Measurements from ENCODE around the gene MKLN1. TPM values are rescaled to one million over a fixed set of nuclear protein-coding genes. Genes with fewer than 3 reads are reported as not detected.

The MKLN1 gene
- polyA plus RNA-seq, 1 of the 3 experiments (the other 2 are of a cell fraction) = 11.0 TPM

DNA sequence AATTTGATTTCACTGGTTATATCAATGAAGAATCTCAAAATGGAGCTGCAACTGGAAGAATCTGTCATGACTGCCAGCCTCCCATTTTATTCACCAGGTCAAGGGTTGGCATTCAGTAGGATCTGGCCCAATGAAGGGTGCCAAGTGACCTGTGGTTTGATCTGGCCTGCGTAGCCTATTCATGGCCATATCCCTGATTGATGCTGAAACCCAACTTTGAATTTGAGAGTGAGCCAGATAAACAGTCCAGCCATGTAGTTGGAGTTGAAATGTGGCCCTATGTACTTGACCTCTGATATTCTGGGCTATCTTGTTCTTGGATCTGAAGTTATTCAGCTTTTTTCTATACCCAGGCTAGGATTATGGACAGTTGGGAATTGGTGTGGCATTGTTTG, 1.5 kb downstream of the MKLN1 start (continued):
- TF ChIP-seq JUND (IDR thresholded peaks at IDR 0.05) (no peak), RCOR1 (IDR thresholded peaks at IDR 0.05; ENCODE audit: low read length) (no peak), GATA2 (CRISPR knock-in tag; IDR thresholded peaks at IDR 0.05) (no peak), TEAD4 (IDR thresholded peaks at IDR 0.05; ENCODE audit: borderline replicate concordance, insufficient read depth) (no peak), SIN3A (IDR thresholded peaks at IDR 0.05; ENCODE audit: borderline replicate concordance, low read depth, low read length) (no peak), ELF1 (IDR thresholded peaks at IDR 0.05) (no peak)
- TF ChIP-seq, protein P1, sequence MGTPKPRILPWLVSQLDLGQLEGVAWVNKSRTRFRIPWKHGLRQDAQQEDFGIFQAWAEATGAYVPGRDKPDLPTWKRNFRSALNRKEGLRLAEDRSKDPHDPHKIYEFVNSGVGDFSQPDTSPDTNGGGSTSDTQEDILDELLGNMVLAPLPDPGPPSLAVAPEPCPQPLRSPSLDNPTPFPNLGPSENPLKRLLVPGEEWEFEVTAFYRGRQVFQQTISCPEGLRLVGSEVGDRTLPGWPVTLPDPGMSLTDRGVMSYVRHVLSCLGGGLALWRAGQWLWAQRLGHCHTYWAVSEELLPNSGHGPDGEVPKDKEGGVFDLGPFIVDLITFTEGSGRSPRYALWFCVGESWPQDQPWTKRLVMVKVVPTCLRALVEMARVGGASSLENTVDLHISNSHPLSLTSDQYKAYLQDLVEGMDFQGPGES (IDR thresholded peaks at IDR 0.05; ENCODE audit: low read depth, low read length) = no peak
- TF ChIP-seq, protein P2, sequence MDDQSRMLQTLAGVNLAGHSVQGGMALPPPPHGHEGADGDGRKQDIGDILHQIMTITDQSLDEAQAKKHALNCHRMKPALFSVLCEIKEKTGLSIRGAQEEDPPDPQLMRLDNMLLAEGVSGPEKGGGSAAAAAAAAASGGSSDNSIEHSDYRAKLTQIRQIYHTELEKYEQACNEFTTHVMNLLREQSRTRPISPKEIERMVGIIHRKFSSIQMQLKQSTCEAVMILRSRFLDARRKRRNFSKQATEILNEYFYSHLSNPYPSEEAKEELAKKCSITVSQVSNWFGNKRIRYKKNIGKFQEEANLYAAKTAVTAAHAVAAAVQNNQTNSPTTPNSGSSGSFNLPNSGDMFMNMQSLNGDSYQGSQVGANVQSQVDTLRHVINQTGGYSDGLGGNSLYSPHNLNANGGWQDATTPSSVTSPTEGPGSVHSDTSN (IDR thresholded peaks at IDR 0.05) = no peak

DNA sequence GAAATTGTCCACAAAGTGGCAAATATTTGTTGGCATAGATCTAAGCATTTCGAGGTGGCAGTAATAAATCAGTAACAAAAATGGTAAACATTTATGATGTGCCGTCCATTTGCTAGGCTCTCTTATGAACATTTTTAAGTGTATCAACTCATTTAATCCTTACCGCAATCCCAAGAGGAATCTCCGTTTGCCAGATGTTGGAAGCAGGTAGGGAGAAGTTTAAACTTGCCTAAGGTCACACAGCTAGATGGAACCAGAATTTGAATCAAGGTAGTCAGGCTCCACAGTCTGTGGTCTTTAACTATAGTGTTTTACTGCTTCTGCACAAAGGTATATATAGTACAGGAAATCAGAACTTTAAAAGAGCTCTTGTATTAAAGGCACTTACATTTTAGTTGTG, 2.6 kb downstream of the MKLN1 start:
- Histone ChIP-seq H3K4me1 (ENCODE audit: control insufficient read depth in 1 of 2, insufficient read depth in 2 of 2, low read depth in 1 of 2, low read length in 1 of 2) (peaks cover 11 to 15% of the 10 kb centered on the region in 2 experiments; a peak in 2 of 4 replicates), H3K27me3 (ENCODE audit: insufficient read depth) (no peaks in the 10 kb centered on the region), H3K9me2 (no peaks in the 10 kb centered on the region), H3K4me3 (ENCODE audit: low read depth in 2 of 2, low read length in 1 of 2) (0 out of 4 replicates have a peak overlapping the region, but pooled peaks of 1 of the 2 experiments have one; percentile 1), H3K4me2 (peak overlapping the region; percentile 94; the same call in 1 of the 2 replicates), H3K9me3 (peaks cover 9% of the 10 kb centered on the region; the same call in 1 of the 2 replicates), H2AFZ (ENCODE audit: low read depth) (no peak overlapping the region), H3F3A (replicated peaks; ENCODE audit: insufficient read depth) (peaks cover 17% of the 10 kb centered on the region), H3K27ac (ENCODE audit: low read depth in 2 of 2, low read length in 1 of 2) (peak overlapping the region in 1 of 2 experiments; percentile 97; a peak in 1 of 4 replicates), H4K20me1 (ENCODE audit: insufficient read depth) (peaks cover 54% of the 10 kb centered on the region), H3K79me2 (ENCODE audit: insufficient read depth) (peaks cover 75% of the 10 kb centered on the region), H3K9ac (no peak overlapping the region), H3K36me3 (replicated peaks in 1 of 2; ENCODE audit: control insufficient read depth in 1 of 2, insufficient read depth in 2 of 2, low read length in 1 of 2) (peaks cover 11 to 34% of the 10 kb centered on the region in 2 experiments)
- ChIA-PET POLR2A (no interaction called here), CTCF (interaction anchor here (1.1 to 1.6 kb wide), 2 partner anchors 15 to 24 kb away, joined by 3 to 5 read pairs; no protein-coding TSS in a partner anchor)
- no peak for TF ChIP-seq MXI1 (IDR thresholded peaks at IDR 0.05; ENCODE audit: low read depth, low read length)
- TF ChIP-seq TEAD4 (IDR thresholded peaks at IDR 0.05; ENCODE audit: borderline replicate concordance, insufficient read depth) = peak; percentile 18; the same call in 1 of the 2 replicates
- no peak for TF ChIP-seq GATA2 (CRISPR knock-in tag; IDR thresholded peaks at IDR 0.05)
- DNase-seq = no peak
- WGBS (ENCODE audit: low lambda C conversion rate) = 88% methylated on average over 4 of the region's 4 CpGs

DNA sequence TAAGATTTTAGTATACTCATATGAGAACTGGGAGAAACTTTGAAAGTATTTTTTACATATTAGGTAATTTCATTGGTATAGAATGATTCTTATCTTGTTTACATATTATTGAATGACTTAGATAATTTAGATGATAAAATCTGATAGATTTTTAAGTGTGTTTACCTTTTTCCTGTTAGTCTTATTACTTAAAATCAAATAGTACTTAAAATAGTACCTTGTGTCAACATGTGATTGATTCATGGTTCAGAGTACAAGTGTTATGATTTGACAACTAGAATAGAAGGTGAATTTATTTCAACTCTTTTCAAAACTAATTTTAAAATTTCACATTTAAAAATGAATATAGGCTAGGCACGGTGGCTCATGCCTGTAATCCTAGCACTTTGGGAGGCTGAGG, 4.1 kb downstream of the MKLN1 start:
- Histone ChIP-seq H3K4me1 (ENCODE audit: control insufficient read depth in 1 of 2, insufficient read depth in 2 of 2, low read depth in 1 of 2, low read length in 1 of 2) (peaks cover 11 to 14% of the 10 kb centered on the region in 2 experiments; a peak in 2 of 4 replicates), H3K4me3 (ENCODE audit: low read depth in 2 of 2, low read length in 1 of 2) (no peak overlapping the region), H3K36me3 (replicated peaks in 1 of 2; ENCODE audit: control insufficient read depth in 1 of 2, insufficient read depth in 2 of 2, low read length in 1 of 2) (peaks cover 13 to 49% of the 10 kb centered on the region in 2 experiments), H3K9ac (no peak overlapping the region), H3K27me3 (ENCODE audit: insufficient read depth) (no peaks in the 10 kb centered on the region), H3K4me2 (no peak overlapping the region), H3K79me2 (ENCODE audit: insufficient read depth) (peaks cover 90% of the 10 kb centered on the region), H2AFZ (ENCODE audit: low read depth) (no peak overlapping the region), H3K9me2 (no peaks in the 10 kb centered on the region), H3F3A (replicated peaks; ENCODE audit: insufficient read depth) (peaks cover 29% of the 10 kb centered on the region), H3K27ac (ENCODE audit: low read depth in 2 of 2, low read length in 1 of 2) (no peak overlapping the region), H4K20me1 (ENCODE audit: insufficient read depth) (peaks cover 66% of the 10 kb centered on the region), H3K9me3 (peaks cover 24% of the 10 kb centered on the region)
- ChIA-PET CTCF (no interaction called here), POLR2A (no interaction called here)
- no peak for DNase-seq
- TF ChIP-seq JUND (IDR thresholded peaks at IDR 0.05) (no peak), FOXM1 (IDR thresholded peaks at IDR 0.05; ENCODE audit: low read depth) (no peak), MXI1 (IDR thresholded peaks at IDR 0.05; ENCODE audit: low read depth, low read length) (no peak), FOXJ3 (CRISPR knock-in tag; IDR thresholded peaks at IDR 0.05) (no peak), NFIC (IDR thresholded peaks at IDR 0.05; ENCODE audit: borderline replicate concordance) (no peak), TEAD4 (IDR thresholded peaks at IDR 0.05; ENCODE audit: borderline replicate concordance, insufficient read depth) (no peak), SIN3A (IDR thresholded peaks at IDR 0.05; ENCODE audit: borderline replicate concordance, low read depth, low read length) (no peak), TAF1 (IDR thresholded peaks at IDR 0.05; ENCODE audit: borderline replicate concordance, low read depth, low read length) (no peak), RCOR1 (IDR thresholded peaks at IDR 0.05; ENCODE audit: low read length) (no peak)
- TF ChIP-seq, protein P3, sequence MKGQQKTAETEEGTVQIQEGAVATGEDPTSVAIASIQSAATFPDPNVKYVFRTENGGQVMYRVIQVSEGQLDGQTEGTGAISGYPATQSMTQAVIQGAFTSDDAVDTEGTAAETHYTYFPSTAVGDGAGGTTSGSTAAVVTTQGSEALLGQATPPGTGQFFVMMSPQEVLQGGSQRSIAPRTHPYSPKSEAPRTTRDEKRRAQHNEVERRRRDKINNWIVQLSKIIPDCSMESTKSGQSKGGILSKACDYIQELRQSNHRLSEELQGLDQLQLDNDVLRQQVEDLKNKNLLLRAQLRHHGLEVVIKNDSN (IDR thresholded peaks at IDR 0.05; ENCODE audit: borderline replicate concordance, low read depth) = no peak
- TF ChIP-seq, protein P4, sequence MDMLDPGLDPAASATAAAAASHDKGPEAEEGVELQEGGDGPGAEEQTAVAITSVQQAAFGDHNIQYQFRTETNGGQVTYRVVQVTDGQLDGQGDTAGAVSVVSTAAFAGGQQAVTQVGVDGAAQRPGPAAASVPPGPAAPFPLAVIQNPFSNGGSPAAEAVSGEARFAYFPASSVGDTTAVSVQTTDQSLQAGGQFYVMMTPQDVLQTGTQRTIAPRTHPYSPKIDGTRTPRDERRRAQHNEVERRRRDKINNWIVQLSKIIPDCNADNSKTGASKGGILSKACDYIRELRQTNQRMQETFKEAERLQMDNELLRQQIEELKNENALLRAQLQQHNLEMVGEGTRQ (IDR thresholded peaks at IDR 0.05; ENCODE audit: borderline replicate concordance, low read depth, low read length) = no peak
- TF ChIP-seq, protein P5, sequence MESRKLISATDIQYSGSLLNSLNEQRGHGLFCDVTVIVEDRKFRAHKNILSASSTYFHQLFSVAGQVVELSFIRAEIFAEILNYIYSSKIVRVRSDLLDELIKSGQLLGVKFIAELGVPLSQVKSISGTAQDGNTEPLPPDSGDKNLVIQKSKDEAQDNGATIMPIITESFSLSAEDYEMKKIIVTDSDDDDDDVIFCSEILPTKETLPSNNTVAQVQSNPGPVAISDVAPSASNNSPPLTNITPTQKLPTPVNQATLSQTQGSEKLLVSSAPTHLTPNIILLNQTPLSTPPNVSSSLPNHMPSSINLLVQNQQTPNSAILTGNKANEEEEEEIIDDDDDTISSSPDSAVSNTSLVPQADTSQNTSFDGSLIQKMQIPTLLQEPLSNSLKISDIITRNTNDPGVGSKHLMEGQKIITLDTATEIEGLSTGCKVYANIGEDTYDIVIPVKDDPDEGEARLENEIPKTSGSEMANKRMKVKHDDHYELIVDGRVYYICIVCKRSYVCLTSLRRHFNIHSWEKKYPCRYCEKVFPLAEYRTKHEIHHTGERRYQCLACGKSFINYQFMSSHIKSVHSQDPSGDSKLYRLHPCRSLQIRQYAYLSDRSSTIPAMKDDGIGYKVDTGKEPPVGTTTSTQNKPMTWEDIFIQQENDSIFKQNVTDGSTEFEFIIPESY (IDR thresholded peaks at IDR 0.05; ENCODE audit: borderline replicate concordance, low read depth) = no peak
- 95% methylated on average over 1 of the region's 1 CpG for WGBS (ENCODE audit: low lambda C conversion rate)

All from SK-N-SH (cell line).